ENCODE measurements around the gene DPP6.

DNA sequence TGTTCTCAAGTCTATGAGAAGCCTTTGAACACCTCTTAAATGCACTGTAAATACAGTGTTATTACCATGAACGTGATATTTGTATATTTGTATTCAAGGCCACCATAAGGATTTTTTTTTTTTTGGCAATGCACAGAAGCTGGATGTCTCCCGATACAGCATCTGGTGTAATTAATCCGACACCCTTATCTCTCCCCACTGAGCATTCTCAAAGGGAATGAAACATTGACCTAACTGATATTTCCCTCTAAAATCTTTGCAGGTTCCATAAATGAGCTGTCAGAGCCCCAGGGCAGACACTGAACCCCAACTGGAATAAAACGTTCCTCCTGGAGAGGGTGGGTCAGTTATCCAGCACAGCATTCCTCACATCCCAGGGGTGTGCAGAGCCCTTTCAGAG lies 634.1 kb downstream of the DPP6 start:
- TF ChIP-seq, protein P1, sequence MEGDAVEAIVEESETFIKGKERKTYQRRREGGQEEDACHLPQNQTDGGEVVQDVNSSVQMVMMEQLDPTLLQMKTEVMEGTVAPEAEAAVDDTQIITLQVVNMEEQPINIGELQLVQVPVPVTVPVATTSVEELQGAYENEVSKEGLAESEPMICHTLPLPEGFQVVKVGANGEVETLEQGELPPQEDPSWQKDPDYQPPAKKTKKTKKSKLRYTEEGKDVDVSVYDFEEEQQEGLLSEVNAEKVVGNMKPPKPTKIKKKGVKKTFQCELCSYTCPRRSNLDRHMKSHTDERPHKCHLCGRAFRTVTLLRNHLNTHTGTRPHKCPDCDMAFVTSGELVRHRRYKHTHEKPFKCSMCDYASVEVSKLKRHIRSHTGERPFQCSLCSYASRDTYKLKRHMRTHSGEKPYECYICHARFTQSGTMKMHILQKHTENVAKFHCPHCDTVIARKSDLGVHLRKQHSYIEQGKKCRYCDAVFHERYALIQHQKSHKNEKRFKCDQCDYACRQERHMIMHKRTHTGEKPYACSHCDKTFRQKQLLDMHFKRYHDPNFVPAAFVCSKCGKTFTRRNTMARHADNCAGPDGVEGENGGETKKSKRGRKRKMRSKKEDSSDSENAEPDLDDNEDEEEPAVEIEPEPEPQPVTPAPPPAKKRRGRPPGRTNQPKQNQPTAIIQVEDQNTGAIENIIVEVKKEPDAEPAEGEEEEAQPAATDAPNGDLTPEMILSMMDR (conservative IDR thresholded peaks at IDR 0.05; ENCODE audit: low read length) = no peak
- TF ChIP-seq EZH2phosphoT487 (IDR thresholded peaks at IDR 0.05; ENCODE audit: borderline replicate concordance, low read depth, low read length) = no peak
